Measurements from ENCODE around the gene RER1.
"Not testable (repeated sequence)": the region's sequence is repeated elsewhere in the genome, so short reads cannot be mapped to it uniquely, and the experiment has no call there.

RER1 gene

DNA sequence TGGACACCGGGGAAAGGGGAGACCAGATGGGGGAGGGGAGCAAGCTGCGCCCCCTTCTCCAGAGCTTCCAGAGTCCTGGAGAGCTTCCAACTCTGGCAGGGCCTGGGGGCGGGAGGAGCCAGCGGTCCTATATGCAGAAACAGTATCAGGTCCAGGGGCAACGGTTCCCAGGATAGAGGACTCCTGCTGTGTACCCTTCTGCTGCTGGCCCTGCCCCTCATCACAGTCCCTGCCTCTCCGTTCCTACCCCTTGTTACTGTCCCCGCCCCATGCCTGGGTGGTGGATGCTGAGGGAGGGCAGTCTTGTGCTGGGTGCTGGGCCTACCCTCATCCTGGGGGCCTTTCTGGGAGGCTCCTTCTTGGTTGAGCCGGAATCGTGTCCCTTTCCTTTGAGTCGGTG, 39.9 kb downstream of the RER1 start:
- DNase-seq: peak; percentile 91

DNA sequence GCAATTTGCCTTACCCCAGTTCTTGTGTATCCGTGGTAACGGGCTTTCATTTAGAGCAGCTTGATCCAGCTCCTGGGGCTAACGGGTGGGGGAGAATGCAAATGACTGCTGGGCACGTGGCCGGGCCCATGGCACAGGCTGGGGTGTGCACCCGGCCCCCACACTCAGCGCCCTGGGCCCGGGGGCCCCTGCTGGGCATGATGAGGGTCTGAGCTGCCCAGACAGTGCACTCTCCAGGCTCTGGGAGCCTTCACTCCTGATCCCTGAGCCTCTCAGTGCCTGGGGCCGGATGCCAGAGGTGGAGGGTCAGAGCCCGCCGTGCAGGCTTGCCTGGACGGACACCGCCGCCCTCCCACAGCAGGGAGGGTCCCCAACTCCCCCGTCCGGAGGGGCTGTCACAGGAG, 40.8 kb downstream of the RER1 start:
- no peak for DNase-seq

DNA sequence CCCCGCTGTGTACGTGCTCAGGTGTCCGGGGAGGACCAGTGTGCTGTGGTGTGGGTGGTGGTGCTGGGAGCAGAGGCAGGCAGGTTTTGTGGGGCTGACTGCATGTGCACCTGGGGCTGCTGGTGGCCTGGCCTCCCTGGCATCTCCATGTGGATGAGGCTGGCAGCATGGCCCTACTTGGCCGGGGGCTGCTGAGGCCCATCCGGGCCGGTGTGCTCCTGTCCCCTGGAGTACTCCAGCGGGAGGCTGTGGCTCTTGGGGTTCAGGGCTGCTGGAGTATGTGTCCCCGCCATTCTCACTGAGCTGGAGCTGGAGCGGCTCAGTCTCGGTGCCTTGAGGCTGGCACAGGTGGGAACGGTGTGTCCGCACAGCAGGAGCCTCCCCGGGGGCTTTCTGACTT, 41.6 kb downstream of the RER1 start:
- DNase-seq: no peak

DNA sequence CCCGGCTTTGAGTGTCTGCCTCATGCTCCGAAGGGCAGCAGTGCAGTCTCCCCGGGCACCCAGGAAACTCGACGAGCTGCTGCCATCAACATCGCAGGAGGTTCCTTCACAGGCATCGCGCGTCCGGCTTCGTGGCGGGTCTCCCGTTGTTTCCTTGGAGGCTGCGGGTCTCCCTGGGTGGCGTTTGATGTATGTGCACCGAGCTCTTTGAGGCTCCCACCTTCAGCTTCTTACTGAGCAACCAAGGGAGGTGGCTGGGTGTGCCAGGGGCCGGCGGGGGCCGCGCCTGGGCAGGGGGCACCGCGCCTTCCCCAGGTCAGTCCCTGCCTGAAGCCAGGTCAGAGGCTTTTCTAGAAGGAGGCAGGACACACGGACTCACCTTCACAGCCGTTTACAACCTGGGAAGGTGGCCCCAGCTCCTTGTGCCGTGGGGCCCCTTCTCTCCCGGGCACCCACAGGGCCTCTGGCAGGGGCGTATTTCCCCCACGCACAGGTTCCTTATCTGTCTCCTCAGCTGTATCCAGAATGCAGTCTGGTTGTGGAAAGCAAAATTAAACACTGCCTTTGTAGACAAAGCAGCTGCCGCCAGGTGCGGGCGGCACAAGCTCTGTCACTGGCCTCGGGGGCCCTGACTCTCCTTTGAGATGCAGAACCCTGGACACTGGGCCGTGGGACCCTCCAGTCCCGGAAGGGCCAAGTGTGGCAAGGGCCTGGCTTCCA, 42.5 kb downstream of the RER1 start:
- DNase-seq: no peak

DNA sequence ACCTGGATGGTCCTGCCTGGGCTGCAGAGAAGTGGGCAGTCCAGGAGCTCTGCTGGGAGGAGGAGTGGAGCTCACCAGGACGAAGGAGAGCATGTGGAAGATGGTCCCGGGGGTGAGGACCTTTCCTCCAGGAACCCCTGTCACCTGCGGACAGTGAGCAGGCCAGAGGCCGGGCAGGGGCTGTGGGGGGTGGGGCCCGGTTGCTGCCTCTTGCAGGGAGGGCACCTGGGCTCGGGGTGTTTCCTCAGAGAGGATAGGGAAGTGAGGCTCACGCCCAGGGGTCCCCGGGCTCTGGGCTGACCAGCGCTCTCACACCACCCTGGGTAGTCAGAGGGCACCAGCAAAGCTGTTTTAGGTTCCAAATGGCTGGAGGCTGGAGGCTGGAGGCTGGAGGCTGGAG, 43.5 kb downstream of the RER1 start:
- no peak for DNase-seq

DNA sequence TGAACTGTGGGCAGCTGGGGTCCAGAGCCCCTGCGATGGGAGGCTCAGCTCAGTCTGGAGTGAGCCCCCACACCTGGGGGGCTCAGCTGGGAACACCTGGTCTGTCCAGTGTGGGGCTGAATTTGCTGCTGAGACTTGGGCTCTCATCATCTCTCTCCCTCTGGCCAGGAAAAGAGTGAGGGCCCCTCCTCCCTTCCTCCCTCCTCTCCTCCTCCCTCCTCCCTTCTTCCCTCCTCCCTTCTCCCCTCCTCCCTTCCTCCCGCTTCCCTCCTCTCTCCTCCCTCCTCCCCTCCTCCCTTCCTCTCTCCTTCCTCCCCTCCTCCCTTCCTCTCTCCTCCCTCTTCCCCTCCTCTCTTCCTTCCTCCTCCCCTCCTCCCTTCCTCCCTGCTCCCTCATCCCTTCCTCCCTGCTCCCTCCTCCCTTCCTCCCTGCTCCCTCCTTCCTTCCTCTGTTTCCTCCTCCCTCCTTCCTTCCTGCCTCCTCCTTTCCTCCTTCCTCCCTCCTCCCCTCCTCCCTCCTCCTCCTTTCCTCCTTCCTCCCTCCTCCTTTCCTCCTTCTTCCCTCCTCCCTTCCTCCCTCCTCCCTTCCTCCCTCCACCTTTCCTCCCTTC, 44.2 kb downstream of the RER1 start:
- no peak for DNase-seq

DNA sequence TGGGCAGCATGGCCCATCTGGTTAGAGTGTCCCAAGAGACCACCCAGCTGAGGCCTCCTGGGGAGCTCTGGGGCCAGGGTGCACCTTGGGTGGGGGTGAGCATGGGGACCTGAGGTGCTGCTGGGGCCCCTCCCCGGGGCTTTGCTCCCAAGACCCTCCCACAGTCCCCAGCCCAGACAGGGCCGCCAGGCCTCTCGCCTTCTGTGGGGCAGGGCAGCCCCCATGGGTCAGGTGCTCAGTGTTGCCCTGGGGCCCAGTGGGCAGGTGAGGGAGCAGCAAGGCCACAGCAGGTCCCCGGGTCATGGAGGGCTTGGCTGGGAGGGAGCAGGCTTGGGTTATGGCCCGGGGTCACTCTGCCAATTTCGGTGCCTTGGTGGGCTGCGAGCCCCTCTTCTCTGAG, 45.2 kb downstream of the RER1 start:
- no peak for DNase-seq

DNA sequence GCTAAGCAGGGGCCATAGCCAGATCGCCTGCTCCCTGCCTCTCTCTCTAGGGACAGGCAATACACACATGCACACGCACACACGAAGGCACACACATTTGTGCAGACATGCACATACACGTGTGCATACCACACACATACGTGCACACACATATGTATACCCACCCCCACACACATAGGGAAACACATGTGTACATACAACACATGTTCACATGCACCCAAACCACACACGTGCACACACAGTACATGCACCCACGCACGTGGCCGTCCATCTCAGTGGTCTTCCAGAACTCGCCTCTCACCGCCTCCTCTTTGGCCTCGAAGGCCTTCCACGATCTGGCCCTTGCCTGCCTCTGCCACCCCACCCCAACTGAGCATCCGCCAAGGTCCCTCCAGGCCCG, 46.0 kb downstream of the RER1 start:
- DNase-seq: no peak

DNA sequence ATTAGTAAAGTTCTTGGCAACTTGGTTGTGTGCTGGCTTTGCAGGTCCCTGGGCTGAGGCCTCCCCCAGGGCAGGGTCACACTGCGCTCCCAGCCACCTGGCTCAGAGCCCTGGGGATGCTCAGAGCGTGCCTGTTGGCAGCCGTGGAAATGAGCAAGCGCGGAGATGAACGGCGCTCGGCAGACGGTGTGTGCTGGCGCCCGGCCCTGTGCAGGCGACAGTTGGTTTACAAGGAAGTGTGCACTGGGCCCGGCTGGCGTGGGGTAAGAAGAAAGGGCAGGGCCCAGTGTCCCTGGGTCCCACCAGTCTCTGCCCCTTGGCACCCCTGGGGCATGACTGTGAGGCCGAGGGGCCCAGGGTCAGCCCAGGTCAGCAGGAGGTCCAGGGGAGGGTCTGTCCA, 46.4 kb downstream of the RER1 start:
- peak; percentile 60 for DNase-seq

DNA sequence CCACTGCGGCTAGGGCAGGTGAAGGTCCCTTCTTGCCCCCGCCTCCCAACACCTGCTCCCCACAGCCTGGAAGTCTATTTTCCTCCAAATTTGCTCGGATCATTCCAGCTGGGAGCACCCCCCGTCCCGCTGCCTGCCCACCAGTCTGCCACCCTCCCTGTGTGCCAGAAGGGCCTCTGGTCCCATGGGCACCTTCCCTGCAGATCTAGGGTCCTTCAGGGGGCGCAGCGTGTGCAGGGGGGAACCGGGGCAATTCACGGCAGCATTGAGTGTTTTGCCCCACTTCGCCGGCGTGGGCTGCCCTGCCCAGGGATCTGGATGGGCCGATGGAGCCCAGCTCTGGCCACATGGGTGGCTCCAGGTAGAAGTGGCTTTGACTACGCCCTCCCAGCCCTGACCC, 47.0 kb downstream of the RER1 start:
- DNase-seq: no peak

DNA sequence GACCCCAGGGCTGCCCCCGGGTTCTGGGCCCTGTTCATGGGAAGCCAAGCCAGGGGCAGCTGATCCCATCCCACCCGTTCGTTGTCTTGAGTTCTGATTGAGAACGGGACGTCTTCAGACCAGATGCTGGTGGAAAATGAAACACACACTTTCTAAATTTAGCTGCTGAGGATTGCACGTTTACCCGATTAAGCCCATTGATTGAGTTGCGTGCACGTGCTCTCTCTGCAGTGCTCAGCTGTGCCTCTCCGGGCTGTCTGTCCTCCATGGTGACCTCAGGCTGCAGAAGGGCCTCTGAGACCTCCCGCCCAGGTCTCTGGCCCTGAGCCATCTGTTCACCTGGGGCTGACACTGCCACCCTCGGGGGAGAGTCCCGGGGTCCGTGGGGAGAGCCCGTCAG, 47.7 kb downstream of the RER1 start:
- DNase-seq: peak; percentile 20

DNA sequence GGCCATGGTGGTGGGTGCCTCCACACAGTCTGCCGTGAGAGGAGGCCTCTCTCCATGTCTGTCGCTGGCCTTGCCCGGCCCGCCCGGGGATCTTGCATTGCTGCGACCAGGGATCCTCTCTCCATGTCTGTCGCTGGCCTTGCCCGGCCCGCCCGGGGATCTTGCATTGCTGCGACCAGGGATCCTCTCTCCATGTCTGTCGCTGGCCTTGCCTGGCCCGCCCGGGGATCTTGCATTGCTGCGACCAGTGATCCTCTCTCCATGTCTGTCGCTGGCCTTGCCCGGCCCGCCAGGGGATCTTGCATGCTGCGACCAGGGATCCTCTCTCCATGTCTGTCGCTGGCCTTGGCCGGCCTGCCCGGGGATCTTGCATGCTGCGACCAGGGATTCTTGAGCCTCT, 48.7 kb downstream of the RER1 start:
- not testable (repeated sequence) for DNase-seq

DNA sequence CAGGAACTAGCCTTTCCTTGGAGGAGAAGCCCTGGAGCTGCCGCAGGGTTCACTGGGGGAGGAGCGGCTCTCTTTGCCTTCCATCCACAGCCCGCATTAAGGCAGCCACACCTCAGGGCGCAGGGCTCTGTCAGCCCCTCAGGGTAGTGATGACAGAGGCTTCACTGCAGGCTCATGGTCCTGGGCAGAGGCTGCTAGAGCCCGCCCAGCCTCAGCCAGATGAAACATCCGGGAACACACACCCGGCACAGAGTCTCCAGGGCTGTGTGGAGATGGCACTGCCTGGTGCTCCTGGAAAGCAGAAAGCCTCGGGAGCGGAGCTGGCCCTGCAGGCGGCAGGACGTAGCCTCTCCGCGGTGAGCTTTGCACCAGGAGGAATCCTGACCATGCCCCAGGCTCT, 50.1 kb downstream of the RER1 start:
- DNase-seq: no peak

DNA sequence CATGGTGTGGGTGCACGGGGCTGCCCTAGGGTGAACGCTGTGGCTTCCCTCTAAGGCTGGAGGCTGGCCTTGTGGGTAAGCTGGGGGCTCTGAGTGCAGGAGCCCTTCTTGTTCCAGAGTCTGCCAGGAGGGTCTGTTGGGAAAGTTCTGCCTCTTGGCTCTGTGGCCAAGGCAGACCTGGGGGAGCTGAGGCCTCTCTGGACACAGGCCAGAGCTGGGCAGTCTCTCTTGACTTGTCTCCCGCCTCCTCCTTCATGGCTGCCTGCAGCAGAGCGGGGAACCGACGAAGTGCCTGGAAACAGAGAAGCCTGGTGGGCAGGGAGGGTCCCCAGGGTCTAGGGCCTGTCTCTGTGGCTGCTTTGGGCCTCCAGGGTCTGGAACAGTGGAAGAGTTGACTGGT, 51.0 kb downstream of the RER1 start:
- DNase-seq: no peak

DNA sequence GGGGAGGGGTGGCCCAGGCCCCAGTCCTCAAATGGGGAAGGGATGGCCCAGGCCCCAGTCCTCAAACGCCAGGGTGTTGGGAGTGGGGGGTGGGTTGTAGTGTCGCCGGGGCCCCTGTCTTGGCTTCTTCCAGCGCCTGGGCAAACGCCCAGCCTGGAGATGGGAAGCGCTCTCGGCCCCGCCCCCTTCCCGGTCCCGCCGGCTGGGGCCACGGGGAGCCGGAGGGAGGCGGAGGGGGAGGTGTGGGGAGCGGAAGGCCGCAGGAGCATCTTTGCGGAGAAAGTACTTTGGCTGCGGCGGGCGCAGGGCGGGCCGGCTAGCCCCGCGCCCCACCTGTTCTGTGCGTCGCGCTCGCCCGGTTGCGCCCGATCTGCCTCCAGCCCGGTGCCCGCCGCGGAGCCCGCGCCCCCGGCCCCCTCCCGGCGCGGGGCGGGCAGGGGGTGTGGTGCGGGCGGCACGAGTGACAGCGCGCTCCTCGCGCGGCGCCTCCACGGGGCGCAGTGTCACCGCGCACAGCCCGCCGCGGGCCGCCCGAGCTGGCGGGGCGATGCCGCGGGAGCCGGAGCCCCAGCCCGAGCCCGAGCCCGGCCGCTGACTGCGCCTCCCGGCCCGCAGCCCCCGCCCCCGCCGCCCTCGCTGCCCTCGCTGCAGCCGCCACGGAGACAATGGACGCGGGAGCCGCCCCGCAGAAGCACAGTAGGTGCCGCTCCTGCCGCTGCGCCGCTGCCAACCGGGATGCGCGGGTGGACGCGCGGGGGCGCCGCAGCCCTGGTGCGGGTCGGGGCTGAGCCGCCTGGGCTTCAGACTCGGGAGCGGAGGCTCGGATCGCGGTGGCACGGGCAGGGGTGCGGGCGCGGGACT, 51.9 kb downstream of the RER1 start:
- DNase-seq: no peak

DNA sequence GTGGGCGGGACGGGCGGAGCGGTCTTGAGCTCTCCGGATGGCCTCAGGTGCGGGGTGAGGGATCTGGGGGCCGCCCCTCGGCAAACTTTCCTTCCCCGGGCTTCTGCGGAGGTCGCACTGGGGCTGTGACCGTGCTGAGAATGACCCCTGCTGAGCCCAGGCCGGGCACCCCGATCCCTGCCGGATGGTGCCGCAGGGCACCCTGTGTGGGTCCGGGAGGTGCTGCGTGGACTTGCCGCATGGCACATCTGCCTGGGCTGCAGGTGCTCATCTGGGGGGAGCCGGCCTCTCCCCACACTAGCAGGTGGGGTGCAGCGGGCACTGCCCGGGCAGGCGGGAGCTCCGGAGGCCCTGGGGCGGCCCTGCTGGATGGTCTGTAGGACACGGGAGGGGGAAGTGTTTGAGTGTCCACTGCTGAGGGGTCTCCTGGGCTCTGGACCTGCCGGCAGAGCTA, 52.5 kb downstream of the RER1 start:
- DNase-seq: no peak

DNA sequence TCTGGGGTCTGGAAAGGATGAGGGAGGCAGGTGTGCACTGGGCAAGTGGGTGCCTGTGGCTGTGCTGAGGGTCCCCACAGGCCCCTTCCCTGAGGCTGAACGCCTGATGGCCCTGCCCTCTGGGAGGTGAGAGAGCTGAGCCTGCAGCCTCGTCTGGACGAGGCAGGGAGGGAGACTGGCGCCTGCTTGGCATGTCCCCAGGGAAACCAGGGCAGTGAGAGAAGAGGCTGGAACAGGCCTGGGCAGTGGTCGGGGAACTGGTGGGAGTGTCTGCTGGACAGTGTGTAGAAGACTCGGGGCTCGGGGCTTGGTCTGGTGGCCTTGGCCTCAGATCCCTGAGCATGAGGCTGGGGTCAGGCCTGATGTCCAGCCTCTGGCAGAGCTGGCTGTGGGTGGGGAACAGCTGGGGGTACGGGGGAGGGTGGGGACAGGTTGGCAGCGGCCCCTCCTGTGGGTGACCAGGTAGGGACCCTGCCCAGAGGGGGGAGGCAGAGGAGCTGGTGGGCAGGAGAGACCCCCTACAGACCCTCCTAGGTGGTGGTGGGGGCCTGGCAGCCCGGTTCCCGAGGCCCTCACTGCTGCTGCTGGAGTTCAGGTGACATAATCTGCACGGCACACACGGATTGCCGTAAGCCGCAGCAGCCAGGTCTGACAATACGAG, 53.7 kb downstream of the RER1 start:
- DNase-seq: no peak

DNA sequence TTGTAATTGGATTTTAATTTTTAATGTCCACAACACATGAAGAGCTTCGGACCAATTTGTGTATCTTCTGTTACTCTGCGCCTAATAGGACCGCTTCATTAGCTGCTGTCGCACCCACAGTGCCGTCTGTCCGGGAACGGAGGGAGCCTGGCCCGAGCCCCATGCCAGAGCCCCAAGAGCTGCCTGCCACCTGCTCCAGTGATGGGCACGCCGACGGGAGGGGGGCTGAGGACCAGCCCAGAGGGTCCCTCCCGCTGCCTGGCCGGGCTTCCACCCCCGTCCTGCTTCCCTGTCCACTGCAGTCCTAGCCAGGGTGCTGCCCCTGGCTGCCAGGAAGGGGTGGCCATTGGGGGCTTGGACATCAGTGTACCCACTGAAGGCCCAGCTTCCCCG, 54.2 kb downstream of the RER1 start:
- DNase-seq: no peak

DNA sequence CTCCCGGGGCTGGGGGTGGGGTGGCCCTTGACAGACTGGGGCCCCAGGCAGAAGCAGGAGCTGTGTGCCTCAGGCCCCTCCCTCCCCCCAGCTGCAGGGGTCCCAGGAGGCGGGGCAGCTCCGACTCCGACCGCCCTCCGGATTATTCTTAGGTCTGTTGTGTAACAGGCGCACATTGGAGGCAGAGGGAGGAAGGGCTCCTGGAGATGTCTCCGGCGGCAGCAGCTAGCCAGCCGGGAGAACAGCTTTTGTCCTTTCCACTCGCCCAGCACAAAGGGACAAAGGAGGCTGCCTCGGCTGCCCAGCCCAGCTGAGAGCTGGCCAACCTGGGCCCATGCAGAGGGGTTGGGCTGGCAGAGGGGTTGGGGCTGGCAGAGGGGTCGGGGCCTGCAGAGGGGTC, 54.8 kb downstream of the RER1 start:
- DNase-seq: no peak

DNA sequence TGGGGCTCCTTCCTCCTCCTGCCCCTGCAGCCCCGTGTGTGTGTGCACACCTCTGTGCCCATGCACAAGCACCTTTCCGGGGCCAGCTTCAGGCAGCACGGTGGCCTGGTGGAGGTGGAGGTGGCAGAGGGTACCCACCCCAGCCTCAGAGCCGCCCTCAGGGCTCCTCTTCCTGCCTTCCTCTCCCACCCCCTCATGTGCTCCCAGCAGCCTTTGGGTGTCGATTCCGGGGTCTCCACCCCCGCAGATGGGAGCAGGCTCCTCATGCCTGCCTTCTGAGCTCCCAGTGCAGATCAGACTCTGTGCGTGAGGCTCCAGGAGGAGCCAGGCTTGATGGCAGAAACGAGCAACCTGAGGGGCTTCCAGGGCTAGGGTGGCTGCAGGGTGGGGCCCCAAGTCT, 55.2 kb downstream of the RER1 start:
- DNase-seq: no peak

DNA sequence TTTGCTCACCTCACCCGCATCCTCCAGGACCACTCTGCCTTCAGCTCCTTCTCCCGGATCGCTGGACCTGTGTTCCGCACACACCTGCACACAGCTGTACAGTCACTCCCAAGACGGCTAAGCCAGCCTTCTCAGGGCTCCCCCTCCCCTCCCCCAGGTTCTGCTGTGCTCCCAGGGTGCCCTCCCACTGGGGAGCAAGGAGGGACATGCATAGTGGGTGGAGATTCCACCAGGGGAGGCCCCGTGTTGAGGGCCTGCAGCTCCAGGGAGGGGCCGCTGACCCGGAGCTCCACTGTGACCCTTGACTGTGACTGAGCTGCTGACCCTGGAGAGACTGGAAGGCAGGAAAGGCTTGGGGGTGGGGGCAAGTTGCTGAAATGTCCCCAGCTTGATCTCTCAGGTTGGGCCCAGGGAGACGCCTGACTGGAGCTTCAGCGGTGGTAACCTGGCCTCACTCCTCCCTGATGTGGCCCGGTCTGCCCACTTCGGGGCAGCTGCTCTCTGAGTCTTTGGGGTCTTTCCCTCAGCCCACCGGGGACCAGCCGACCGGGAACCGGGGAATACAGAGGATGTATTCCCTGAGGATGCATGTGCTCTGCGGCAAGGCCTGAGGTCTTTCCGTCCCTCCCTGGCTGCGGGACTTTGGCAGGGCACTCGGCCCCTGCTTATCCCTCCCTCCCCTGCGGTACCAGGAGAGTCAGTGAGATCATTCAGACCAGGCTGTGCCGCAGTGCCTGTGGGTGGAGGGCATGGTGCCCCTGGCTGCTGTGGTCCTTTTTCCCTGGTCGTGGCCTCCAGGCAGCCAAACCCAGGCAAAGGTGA, 55.8 kb downstream of the RER1 start:
- DNase-seq: no peak

DNA sequence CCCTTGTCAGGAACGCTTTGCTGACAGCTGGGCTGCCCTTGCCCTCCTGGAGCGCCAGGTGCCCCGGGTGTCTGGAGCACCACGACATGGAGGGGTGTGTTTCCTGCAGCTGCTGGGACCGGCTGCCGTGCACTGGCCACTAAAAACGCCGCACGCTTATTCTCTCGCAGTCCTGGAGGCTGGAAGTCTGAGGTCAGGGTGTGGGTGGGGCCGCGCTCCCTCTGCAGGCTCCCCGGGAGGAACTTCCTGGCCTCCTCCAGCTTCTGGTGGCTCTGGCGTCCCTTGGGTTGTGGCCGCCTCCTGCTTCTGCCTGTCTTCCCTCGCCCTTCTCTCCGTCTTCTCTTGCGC, 56.4 kb downstream of the RER1 start:
- DNase-seq: no peak
